Transverse colon (tissue), 4 donors: ENCODE results near the gene EPN2. TPM values are rescaled to one million over a fixed set of nuclear protein-coding genes. Genes with fewer than 3 reads are reported as not detected.

ENCODE experiments used
- DNase-seq: peaks from one replicate; pipeline ENCODE4 v3.0.0-alpha.2; 2019
- H3K27ac ChIP-seq, 4 donors: fragments of 200-600 bp; sonication (generic); 2 replicates each; pipeline ENCODE4 v1.5.1; 2016 to 2018; ENCODE audit warnings: inconsistent platforms in 4 of 4
- H3K27me3 ChIP-seq: fragments of 200-600 bp; sonication (generic); 2 replicates; pipeline ENCODE4 v1.5.1; 2017; ENCODE audit warnings: inconsistent platforms
- H3K36me3 ChIP-seq, 4 donors: fragments of 200-600 bp; sonication (generic); 2 replicates each; pipeline ENCODE4 v1.5.1; 2017 to 2019; ENCODE audit warnings: inconsistent platforms in 4 of 4
- H3K4me1 ChIP-seq, 4 donors: fragments of 200-600 bp; sonication (generic); 2 replicates each; pipeline ENCODE4 v1.5.1; 2017 to 2020; ENCODE audit warnings: inconsistent platforms in 4 of 4
- H3K4me3 ChIP-seq, 4 donors: fragments of 200-600 bp; sonication (generic); 1 replicate in 1 of 4; 2 replicates in 3 of 4; pipeline versions ENCODE4 v1.5.1 to v1.6.1; 2017 to 2019; ENCODE audit warnings: inconsistent platforms in 4 of 4
- H3K9me3 ChIP-seq, 2 donors: fragments of 200-600 bp; sonication (generic); 2 replicates each; pipeline ENCODE4 v1.5.1; 2017 to 2019; ENCODE audit warnings: inconsistent platforms in 2 of 2
- EP300 ChIP-seq: sonication (generic); formaldehyde crosslinking; IDR thresholded peaks from one replicate; pipeline ENCODE4 v1.6.1; 2017; ENCODE audit warnings: antibody characterized with exemption, low read depth
- POLR2A ChIP-seq: fragments of 450-650 bp; IDR thresholded peaks from one replicate; pipeline ENCODE4 v1.6.1; 2016; ENCODE audit warnings: antibody characterized with exemption, mild to moderate bottlenecking, moderate library complexity
- POLR2AphosphoS5 ChIP-seq, 3 donors: sonication (generic); formaldehyde crosslinking; IDR thresholded peaks; one replicate each; pipeline ENCODE4 v1.6.1; 2016; ENCODE audit warnings: antibody characterized with exemption in 3 of 3
- WGBS, 2 donors: methylation state at CpG; one replicate each; pipeline ENCODE4 v1.1.5; 2018; ENCODE audit warnings: low coverage in 1 of 2; 5-methylcytosine and 5-hydroxymethylcytosine counted together
- in situ Hi-C, 4 donors: fragments of 200-750 bp; cut with MboI; loops; one replicate each; pipeline versions ENCODE4 v1.15.0 to v1.15.1; 2017; ENCODE audit warnings: low sequenced_read_pairs in 3 of 4, low pct_ligation_motif_present in 1 of 4, low pct_unique_long_range_greater_than_20kb in 1 of 4
- intact Hi-C: fragments of 100-400 bp; cut with DNase I; formaldehyde crosslinking; loops from one replicate; pipeline ENCODE4 v1.15.1; 2023; ENCODE audit warnings: low total_unique reads
- total RNA-seq, 4 donors: library from RNA; depleted of rRNA; stranded (reverse); fragments of >200 nt; gene quantifications; one replicate each; pipeline ENCODE4 v1.1.0, GENCODE V29; 2016
- TF ChIP-seq, protein P1 (sequence below), 5 experiments: fragments of 200-600 bp in 3 of 5; fragments of 450-650 bp in 2 of 5; sonication (generic) in 3 of 5; IDR thresholded peaks; 1 replicate in 2 of 5; 2 replicates in 3 of 5; pipeline ENCODE4 v1.5.1; 2016 to 2017; ENCODE audit warnings: antibody characterized with exemption in 5 of 5, inconsistent platforms in 3 of 5, mild to moderate bottlenecking in 2 of 5, moderate library complexity in 1 of 5

The EPN2 gene
- total RNA-seq, 4 donors from 2014 or later = 30.4 to 98.7 (median 65.5) TPM

GRCh38 chr17:19372866-19373504 is 135.8 kb downstream of the EPN2 start:
- Histone ChIP-seq H3K4me3 (no peak overlapping the region), H3K4me1 (peaks cover 2 to 18% (median 9%) of the 10 kb centered on the region in 4 donors), H3K36me3 (no peaks in the 10 kb centered on the region), H3K9me3 (no peaks in the 10 kb centered on the region), H3K27me3 (no peaks in the 10 kb centered on the region), H3K27ac (no peak overlapping the region)
- intact Hi-C loops (no loop called here), in situ Hi-C loops (loop anchor here in 3 of 4 donors (25.0 kb wide), 2 partner anchors 264 to 389 kb away; partner anchors contain the start of gene ALDH3A2 (in 1 of the 3))
- 80 to 96% methylated on average over 2 to 8 of the region's 8 CpGs for WGBS, 2 donors
- TF ChIP-seq POLR2AphosphoS5 (IDR thresholded peaks at IDR 0.05) (no peak), EP300 (no peak), POLR2A (no peak)
- TF ChIP-seq, protein P1, sequence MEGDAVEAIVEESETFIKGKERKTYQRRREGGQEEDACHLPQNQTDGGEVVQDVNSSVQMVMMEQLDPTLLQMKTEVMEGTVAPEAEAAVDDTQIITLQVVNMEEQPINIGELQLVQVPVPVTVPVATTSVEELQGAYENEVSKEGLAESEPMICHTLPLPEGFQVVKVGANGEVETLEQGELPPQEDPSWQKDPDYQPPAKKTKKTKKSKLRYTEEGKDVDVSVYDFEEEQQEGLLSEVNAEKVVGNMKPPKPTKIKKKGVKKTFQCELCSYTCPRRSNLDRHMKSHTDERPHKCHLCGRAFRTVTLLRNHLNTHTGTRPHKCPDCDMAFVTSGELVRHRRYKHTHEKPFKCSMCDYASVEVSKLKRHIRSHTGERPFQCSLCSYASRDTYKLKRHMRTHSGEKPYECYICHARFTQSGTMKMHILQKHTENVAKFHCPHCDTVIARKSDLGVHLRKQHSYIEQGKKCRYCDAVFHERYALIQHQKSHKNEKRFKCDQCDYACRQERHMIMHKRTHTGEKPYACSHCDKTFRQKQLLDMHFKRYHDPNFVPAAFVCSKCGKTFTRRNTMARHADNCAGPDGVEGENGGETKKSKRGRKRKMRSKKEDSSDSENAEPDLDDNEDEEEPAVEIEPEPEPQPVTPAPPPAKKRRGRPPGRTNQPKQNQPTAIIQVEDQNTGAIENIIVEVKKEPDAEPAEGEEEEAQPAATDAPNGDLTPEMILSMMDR (IDR thresholded peaks at IDR 0.05) = no peak
- DNase-seq = no peak

DNA sequence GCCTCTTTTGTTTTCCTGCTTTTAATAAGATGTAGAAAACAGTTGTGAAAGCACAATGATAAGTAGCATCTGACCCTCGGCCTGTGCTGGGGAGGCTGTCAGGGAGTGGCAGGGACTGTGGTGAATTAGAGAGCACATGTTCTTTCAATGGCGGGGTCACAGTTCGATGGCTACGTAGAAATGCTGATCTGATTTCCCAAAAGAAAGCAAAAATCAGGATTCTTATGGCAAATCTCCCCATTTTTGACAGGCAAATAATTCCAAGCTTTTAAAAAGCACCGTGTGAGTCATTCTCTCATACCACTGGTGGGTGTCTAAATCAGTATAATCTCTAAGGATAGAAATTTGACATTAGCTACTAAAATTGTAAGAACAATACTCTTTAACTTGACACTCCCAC is 137.0 kb downstream of the EPN2 start:
- Histone ChIP-seq H3K4me1 (peaks cover 5 to 23% (median 10%) of the 10 kb centered on the region in 4 donors), H3K36me3 (no peaks in the 10 kb centered on the region), H3K4me3 (no peak overlapping the region), H3K9me3 (no peaks in the 10 kb centered on the region), H3K27ac (no peak overlapping the region), H3K27me3 (no peaks in the 10 kb centered on the region)
- in situ Hi-C loops (loop anchor here in 3 of 4 donors (25.0 kb wide), 2 partner anchors 263 to 388 kb away; partner anchors contain the start of gene ALDH3A2 (in 1 of the 3)), intact Hi-C loops (no loop called here)
- DNase-seq = no peak
- TF ChIP-seq POLR2A (no peak), POLR2AphosphoS5 (IDR thresholded peaks at IDR 0.05) (no peak), EP300 (no peak)
- TF ChIP-seq, protein P1 (IDR thresholded peaks at IDR 0.05) = no peak
- WGBS, 2 donors = 84 to 90% methylated on average over 3 to 5 of the region's 5 CpGs

DNA sequence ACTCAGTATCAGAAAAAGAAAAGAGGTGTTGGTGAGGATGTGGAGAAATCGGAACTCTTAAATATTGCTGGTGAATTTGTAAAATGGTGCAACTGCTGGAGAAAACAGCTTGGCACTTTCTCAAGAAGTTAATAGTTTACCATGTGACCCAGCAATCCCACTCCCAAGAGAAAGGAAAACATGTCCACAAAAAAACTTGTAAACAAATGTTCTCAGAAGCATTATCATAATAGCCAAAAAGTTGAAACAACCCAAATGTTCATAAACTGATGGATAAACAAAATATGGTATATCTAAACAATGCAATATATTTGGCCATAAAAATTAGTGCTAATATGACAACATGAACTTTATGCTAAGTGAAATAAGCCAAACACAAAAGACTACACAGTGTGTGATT is 138.6 kb downstream of the EPN2 start:
- intact Hi-C loops (loop anchor here (2.0 kb wide), 1 partner anchor 71 kb away; no protein-coding TSS in a partner anchor), in situ Hi-C loops (no loop called here)
- Histone ChIP-seq H3K36me3 (peaks cover 0 to 10% (median 2%) of the 10 kb centered on the region in 4 donors), H3K4me1 (peaks cover 6 to 21% (median 20%) of the 10 kb centered on the region in 4 donors), H3K27me3 (no peaks in the 10 kb centered on the region), H3K4me3 (no peak overlapping the region), H3K27ac (no peak overlapping the region), H3K9me3 (no peaks in the 10 kb centered on the region)
- TF ChIP-seq POLR2AphosphoS5 (IDR thresholded peaks at IDR 0.05) = no peak
- TF ChIP-seq, protein P1 (IDR thresholded peaks at IDR 0.05) = no peak
- no peak for TF ChIP-seq EP300
- no peak for TF ChIP-seq POLR2A
- DNase-seq = no peak
- 88% methylated on average over 1 of the region's 1 CpG; no CpG with 5 or more reads in 1 of the 2 donors for WGBS, 2 donors

GRCh38 chr17:19376811-19377210 is 139.6 kb downstream of the EPN2 start:
- peaks cover 0 to 17% (median 4%) of the 10 kb centered on the region in 4 donors for H3K36me3 ChIP-seq
- H3K4me3 ChIP-seq = peak overlapping the region in 3 of 4 donors; percentile 73 to 86 (median 82)
- TF ChIP-seq, protein P1 (IDR thresholded peaks at IDR 0.05) = no peak
- peak in 2 of 3 donors; percentile 25 to 34 for TF ChIP-seq POLR2AphosphoS5 (IDR thresholded peaks at IDR 0.05)
- DNase-seq = no peak
- no peaks in the 10 kb centered on the region for H3K9me3 ChIP-seq
- no peaks in the 10 kb centered on the region for H3K27me3 ChIP-seq
- H3K27ac ChIP-seq = peak overlapping the region; percentile 91 to 98 (median 95)
- in situ Hi-C loops = no loop called here
- intact Hi-C loops = loop anchor here (2.0 kb wide), 1 partner anchor 70 kb away; no protein-coding TSS in a partner anchor
- peaks cover 6 to 21% (median 19%) of the 10 kb centered on the region in 4 donors for H3K4me1 ChIP-seq
- WGBS, 2 donors = 38 to 53% methylated on average over 2 of the region's 2 CpGs
